HG02973 (cell line): ENCODE data around the gene AKT3.
"Not testable (repeated sequence)": the region's sequence is repeated elsewhere in the genome, so short reads cannot be mapped to it uniquely, and the experiment has no call there.

Source experiments
- ATAC-seq: cut with Tn5 transposase; IDR thresholded peaks from one replicate; pipeline ENCODE4 v1.9.1; 2021; ENCODE audit warnings: moderate library complexity; ENCODE audit not compliant: unreplicated experiment

Gene AKT3

DNA sequence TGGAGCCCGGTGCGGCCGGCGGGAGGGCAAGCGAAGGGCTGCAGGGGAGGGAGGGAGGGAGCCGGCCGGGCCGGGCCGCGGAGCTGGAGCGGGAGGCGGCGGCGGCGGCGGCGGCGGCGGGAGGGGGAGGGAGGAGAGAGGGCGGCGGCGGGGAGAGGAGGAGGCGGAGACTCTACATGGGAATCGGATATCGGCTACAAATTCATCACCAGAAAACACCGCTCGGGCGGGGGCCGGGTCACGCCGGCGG lies at the start of gene AKT3:
Gene AKT3, minus strand, starts transcription at position 42 of the 250 bp plus-strand sequence. CDS start 7,073 bp downstream, outside the sequence.
- ATAC-seq: peak; percentile 54

DNA sequence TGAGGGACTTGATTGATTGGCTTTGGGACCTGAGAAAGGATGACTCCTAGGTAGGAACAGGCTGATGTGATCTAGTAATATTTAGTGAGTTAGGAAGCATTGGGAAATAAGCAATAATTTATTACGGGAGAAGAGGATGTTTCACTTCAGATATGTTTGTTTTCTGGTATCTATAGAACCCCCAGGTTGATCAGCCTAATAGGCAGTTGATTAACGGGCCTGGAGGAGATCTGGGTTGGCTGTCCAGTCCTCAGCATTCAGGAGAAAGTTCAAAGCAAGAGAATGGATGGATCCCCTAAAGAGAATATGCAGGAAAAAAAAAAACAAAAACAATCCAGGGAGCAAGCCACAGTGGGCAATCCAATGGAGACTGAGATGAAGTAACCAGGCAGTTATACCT lies 48.2 kb upstream of the AKT3 start:
- ATAC-seq: no peak

DNA sequence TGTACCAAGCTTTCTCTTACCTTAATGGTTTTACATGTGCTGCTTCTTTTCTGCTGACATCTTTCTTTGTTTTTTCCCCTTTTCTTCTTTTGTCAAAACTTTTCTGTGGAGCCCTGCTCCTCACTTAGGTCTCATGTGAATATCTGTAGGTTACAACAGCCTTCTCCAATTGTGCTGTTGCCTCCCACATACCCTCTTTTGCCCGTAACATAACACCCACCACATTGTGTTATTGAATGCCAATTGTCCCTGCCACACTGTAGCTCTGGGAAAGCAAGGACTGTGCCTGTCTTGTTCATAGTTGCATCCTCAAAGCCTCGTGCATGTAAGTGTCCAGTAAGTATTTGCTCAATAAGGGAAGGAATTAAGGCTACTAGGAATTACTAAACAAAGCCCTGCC lies 46.3 kb upstream of the AKT3 start:
- no peak for ATAC-seq

DNA sequence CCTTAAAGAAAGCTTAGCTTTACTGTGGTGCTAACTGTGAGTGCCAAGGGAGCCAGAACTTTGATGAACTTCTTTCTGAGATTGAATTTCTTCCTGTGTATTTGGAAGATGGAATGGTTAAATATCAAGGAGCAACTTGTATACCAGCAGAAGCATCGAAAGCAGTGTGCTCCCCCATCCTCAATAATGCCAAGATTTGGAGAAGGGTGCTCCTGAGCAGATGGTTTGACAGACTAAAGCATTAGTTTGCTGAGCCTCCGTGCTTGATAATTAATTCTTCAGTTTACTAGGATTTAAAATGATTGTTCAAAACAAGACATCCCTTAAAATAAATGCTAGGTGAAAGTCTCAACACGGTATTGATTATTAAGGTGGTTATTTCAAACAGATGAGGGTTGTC lies 42.4 kb upstream of the AKT3 start:
- ATAC-seq: no peak

DNA sequence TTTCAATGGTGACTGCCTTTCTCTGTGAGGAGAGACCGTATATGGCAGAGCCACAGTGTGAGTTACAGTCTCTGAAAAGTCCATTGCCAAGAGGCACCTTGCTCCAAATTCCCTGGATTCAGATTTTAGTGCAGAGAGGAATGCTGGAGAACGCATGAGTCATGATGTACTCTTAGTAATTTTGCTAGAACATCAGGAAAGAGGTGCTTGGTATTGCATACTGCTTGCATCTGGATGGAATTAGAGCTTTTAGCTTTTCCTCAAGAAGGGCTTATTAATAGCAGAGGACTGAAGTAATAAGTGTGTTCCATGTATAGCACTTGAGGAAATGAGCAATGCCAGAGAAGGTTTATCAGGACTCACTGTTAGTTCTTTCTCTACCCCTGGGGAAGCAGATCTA lies 40.5 kb upstream of the AKT3 start:
- ATAC-seq: no peak

DNA sequence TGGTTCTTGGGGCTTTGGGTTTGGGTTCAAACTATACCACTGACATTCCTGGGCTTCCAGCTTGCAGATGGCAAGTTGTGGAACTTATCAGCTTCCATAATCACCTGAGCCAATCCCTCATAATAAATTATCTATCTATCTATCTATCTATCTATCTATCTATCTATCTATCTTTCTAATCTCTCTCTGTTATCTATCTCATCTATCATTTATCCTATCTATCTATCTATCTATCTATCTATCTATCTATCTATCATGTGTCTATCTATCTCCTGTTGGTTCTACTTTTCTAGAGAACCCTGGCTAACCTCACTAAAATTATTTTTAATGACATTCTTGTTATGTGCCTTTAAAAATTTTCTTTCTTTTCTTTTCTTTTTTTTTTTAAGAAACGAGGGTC lies 35.8 kb upstream of the AKT3 start:
- ATAC-seq: no peak

DNA sequence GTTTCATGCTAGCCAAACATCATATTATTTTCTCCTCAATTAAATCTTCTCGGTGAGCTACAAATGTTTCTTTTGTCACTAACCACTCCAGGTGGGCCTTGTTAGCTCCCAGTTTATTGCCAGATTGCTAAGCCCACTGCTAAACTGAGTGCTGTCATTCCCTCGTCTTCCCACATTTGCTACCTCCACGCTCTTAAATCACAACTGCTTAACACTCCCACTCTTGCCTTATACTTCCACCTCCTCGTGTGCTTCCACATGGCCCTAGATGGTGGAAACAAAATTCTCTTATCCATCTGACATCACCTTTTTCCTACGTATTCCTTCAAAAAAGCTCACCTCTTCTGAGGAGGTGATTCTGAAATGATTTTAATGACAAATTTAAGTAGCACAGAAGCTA lies 34.6 kb upstream of the AKT3 start:
- no peak for ATAC-seq

DNA sequence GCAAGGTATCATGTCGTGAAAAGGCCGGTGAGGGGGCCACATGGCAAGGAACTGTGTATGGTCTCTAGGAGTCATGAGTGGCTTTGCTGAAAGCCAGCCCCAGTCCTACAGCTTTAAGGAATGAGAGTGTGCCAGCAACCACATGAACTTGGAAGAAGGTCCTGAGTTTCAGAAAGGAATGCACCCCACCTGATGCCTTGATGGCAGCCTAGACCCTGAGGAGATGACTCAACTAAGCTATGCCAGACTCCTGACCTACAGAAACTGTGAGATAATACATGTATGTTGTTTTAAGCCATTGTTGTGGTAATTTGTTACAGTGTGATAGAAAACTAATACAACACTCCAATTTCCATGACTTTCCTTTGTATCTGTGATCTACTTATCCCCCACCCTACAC lies 33.5 kb upstream of the AKT3 start:
- no peak for ATAC-seq

DNA sequence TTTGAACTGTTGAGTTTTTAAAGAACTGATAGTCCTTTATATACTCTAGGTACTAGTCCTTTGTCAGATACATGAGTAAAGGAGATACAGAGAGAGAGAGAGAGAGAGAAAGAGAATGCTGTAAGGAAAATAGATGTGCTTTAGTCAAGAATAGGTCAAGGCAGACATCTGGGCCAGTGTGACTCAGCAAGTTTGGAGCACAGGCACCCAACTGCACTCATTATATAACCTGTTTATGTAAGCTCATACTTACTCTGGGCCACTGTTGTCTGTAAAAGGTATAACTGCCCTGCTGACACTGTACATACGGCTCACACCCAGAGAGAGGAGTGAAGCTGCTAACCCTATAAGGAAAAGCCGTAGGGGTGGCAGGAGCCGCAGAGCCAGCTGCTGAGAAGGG lies 32.2 kb upstream of the AKT3 start:
- ATAC-seq: no peak

DNA sequence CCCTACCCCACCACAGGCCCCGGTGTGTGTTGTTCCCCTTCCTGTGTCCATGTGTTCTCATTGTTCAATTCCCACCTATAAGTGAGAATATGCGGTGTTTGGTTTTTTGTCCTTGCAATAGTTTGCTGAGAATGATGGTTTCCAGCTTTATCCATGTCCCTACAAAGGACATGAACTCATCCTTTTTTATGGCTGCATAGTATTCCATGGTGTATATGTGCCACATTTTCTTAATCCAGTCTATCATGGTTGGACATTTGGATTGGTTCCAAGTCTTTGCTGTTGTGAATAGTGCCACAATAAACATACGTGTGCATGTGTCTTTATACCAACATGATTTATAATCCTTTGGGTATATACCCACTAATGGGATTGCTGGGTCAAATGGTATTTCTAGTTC lies 27.0 kb upstream of the AKT3 start:
- not testable (repeated sequence) for ATAC-seq

DNA sequence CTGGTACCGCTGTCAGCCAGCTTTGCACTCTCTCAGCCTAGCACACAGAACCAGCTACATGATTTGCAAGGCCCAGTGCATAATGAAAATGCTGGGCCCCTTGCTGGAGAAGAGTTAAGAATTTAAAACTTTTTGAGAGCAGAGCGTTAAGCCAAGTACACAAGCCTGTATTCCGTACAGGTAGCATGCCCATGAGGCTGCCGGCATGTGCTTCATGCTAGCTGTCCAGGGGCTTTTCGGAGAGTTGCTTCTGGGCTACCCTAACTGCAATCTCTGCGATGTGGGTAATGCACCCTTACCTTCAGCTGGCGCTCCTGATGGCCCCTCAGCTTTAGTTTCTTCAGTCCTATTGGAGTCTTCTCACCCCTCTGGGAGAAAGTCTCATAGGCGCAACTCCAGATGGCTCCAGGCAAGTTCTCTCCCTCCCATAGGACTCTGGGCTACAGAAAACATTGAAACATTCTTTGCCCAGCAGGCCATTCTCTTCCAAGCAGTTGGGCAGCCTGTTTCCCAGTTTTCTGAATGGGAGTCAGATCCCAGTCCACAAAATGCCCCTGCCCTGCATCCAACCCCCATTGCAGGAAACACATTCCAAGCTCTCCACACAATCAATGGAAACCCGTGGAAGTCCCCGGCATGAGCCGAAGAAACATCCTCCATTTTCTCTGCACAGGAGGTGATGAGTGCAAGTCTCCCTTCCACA lies 5.7 kb upstream of the AKT3 start:
- ATAC-seq: no peak

DNA sequence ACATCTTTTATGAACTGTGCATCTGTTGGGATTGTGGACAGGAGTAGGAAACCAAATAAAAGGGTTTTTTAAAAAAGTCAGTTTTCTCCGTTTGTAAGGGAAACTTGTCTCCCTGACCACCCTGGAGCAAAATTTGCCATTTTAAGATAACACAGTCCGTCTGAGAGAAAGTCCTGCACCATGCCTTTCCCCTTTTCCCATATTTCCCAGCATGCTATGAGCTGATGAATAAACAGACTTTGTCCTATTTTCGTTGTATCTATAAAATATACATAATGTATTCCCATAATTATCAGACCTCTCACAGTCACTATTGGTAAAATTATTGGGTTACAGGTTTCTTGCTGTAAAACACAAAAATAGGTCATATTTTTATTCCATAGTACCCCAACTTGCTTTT lies 1.7 kb upstream of the AKT3 start:
- ATAC-seq: no peak

DNA sequence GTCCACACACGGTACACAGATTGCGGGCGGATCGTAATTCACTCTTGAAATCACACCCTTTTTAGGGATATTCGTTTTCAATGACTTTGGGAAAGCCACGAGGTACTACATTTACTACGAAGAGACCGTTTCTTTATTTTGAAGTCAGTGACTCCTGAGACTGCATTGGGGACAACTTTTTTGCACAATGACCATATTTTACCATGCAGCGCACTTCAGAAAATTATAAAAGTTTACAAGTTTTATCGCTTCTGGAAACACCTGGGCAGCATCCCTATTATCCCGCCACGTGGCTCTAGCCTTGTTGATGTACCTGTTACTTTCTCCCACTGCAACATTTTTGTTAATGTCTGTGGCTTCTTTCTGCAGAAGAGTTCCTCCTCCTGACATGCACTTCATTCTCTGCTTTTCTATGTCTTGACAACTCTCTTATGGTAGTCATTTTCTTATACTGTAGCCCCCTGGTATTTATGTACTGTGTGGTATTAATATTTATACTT lies 1.3 kb upstream of the AKT3 start:
- no peak for ATAC-seq

DNA sequence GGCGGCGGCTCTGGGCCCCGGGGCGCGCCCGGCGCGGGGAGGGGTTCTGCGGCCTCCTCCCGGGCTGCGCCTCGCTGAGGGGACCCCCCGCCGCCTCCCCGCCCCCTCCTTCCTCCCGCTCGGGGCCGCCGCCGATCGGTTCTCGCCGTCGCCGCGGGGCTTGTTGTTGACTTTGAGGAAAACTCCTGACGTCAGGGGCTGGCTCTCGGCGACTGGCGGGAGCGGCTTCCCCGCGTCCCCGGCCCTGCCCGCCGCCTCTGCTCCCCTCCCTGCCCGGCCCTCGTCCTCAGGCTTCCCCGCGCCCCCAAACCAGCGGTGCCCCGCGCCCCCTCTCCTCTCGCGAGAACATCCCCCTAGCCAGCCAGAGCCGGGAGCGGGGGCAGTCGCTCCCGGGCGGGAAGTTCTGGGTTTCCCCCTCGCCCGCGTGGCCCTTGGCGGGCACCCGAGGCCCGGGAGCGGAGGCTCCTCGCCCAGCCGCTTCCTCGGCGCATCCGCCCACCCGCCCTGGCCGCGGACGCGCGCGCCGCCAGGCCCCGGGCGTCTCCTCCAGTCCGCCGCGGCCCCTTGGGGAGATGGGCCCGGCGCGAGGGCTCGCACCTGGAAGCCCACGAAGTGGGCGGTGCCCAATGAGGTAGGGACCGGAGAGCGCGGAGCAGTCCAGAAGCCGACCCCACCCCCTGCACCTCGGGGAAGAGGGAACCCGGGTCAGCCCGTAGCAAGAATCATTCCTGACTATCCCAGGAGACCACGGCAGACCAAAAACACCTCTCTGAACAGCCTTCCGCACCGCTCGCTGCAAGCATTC lies 611 bp upstream of the AKT3 start:
- peak; percentile 42 for ATAC-seq

DNA sequence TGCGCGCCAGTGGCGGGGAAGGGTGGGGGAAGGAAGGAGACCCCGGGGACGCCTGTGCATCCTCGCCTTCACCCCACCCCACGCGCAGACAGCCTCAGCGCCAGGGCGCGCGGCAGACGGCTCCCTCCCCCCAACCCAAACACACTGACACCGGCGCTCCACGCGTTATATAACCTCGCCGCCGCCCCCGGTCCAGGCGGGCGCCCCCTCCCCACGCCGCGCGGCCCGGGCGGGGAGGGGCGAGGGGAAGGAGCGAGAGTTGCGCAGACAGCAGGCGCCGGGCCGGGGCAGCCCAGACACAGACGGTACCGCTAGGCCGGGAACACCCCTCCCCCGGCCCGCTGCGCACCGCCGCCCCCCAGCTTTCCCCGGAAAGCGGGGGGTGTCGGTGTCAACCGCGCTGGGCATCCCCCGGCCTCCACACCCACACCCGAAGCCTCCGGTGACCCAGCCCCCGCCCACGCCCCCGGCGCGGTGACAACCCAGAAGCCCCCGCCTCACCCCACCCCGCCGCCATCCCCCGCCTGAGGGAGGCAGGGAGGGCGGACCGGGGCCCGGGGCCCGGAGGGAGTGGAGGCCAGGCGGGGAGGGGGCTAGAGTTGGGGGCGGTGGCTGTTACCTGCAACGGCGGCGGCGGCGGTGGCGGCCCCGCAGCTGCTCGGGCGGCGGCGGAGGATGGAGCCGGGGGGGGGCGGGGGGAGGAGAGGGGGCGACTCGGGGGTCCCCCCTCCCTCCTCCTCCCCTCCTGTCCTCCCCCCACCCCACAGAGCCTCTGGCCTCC lies 432 bp downstream of the AKT3 start:
- ATAC-seq: peak; percentile 30

DNA sequence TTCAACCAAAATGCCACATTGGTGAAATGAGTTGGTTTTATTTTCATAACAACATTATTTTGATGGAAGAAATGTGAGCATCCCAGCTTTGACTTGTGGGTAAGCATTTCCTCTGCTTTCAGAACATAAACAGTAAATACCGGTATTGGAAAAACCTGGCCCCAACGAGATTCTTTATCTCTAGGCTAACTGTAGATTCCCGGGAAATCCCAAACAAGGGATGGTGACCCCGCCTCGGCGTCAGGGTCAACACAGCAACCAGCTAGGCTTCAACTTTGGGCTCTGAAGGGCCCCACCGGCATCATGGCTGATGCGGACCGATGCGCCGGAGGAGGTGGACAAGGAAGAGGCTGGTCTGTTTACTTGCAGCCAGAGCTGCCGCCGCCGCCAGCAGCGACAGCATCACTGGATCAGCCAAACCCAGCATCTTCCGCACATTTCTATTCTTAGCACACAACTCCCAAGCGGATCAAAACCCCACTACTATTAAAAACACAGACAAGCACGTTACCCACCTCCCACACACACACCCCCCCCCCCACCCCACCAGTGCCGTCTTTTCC lies 1.1 kb downstream of the AKT3 start:
- ATAC-seq: no peak

DNA sequence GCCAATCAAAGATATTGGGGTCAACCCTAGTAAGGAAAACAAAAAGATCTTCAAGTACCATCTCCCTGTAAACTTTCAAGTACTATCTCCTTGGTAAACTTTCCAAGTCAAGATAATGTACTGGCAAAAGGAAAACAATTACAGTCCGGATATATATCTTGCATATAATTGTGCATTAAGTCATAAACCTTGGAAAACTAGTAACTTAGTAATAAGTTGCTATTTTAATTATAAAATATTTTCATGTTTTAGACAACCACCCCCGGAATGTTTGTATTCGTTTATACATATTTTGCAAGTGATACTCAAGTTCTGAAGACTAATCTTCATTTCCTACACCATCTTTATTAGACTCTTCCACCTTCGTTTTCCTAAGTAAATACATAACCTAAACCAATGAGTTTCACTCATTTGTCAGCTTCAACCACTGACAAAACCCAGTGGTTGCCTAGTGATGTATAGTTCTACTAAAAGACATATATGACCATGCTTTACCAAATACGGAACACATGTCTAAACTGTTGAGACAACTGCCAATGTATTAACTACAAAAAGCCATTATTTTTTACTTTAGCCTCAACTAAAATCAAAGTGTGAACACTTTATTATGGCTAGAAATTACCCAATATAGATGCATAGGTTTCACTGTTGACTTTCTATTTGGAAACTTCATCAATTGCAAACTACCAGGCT lies 1.7 kb downstream of the AKT3 start:
- no peak for ATAC-seq

DNA sequence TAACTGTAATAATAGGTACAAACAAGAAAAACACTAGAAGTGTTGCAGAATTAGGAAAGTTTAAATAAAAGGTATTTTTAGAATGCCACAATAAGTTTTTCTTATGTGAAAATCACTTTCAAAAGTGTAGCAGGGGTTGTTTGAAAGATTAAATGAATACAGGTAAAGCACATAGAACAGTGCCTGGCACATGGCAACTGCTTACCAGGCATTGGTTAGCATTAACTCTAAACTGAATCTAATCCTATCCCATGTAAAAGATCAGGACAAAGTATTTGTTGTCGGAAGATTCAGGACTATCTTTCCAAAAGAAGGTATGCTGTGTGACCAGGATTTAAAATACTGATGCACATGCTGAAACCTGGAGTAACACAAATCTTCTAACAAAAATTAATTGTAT lies 3.3 kb downstream of the AKT3 start:
- no peak for ATAC-seq

DNA sequence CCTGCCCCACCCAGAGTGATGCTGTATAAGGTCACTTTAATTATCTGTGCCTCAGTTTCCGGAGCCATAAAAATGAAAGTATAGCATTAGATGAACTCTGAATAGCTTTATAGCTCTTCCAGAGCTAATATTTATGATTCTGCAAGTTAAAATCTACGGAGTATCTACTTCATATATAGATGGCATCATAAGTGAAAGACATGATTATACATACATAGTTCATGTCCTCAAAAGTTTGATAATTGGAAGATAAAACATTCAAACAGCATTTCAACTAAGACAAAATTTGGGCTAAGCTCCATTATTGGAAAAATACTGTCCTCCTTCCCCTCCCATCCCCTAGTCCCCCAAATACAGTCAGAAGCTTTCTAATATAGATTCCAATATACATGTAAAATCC lies 4.2 kb downstream of the AKT3 start:
- no peak for ATAC-seq

DNA sequence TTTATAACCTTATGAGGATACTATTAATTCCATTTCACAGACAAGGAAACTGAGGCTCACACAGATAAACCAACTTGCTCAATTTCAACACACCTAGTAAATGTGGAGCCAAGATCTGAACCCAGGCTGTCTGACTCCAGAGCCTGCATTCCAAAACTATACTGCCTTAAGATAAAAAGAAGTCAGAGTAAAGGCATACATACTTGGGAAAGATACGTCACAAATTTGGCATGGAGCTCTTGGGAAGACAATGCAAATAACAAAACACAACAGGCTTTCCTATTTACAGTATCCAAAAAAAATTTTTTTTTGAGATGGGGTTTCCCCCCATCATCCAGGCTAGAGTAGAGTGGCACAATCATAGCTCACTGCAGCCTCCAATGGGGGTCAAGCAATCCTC lies 5.9 kb downstream of the AKT3 start:
- no peak for ATAC-seq

DNA sequence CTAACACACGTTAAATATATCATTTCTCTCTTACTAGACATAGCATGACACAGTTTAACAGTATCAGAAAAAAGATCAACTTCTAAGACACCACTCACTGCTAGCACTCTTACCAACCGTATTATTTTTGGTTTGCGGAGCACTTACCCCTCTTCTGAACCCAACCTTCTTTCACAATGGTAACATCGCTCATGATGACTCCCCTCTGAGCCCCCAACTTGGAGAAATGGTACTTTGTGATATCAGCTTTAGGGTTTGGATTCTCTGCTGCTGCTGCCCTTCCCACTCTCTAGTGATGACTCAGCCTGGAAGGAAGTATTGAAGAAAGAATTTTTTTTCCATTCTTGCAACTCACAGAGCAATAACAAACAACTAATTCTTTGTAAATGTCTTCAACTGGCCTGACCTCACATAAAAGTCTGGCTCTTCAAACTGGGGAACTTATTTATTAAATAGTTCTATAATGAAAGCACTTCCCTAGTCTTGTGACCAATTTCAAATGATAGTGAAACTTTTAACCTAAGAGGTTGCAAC lies 7.0 kb downstream of the AKT3 start:
- ATAC-seq: no peak
